Measurements from ENCODE around the gene AGBL4.

AGBL4 gene

GRCh38 chr1:49397086-49397485 lies 626.7 kb downstream of the AGBL4 start:
- no peak overlapping the region for H3K4me3 ChIP-seq (ENCODE audit: low read length)
- TF ChIP-seq CTCF (conservative IDR thresholded peaks at IDR 0.05; ENCODE audit: low read length) = no peak
- no peak for DNase-seq (ENCODE audit: low read depth)

GRCh38 chr1:49394200-49394599 lies 629.6 kb downstream of the AGBL4 start:
- DNase-seq (ENCODE audit: low read depth) = no peak
- H3K4me3 ChIP-seq (ENCODE audit: low read length) = no peak overlapping the region
- no peak for TF ChIP-seq CTCF (conservative IDR thresholded peaks at IDR 0.05; ENCODE audit: low read length)

GRCh38 chr1:49389699-49390098 lies 634.1 kb downstream of the AGBL4 start:
- DNase-seq (ENCODE audit: low read depth) = no peak
- no peak overlapping the region for H3K4me3 ChIP-seq (ENCODE audit: low read length)
- TF ChIP-seq CTCF (conservative IDR thresholded peaks at IDR 0.05; ENCODE audit: low read length) = no peak

GRCh38 chr1:49364676-49365075 lies 659.1 kb downstream of the AGBL4 start:
- no peak for DNase-seq (ENCODE audit: low read depth)
- TF ChIP-seq CTCF (conservative IDR thresholded peaks at IDR 0.05; ENCODE audit: low read length) = no peak
- H3K4me3 ChIP-seq (ENCODE audit: low read length) = no peak overlapping the region

- no peak for DNase-seq (ENCODE audit: low read depth)
- no peak overlapping the region for H3K4me3 ChIP-seq (ENCODE audit: low read length)
- TF ChIP-seq CTCF (conservative IDR thresholded peaks at IDR 0.05; ENCODE audit: low read length) = no peak
These were observed 660.1 kb downstream of the AGBL4 start for GRCh38 chr1:49363628-49364027.

- no peak overlapping the region for H3K4me3 ChIP-seq (ENCODE audit: low read length)
- TF ChIP-seq CTCF (conservative IDR thresholded peaks at IDR 0.05; ENCODE audit: low read length) = no peak
- no peak for DNase-seq (ENCODE audit: low read depth)
These were observed 665.7 kb downstream of the AGBL4 start for GRCh38 chr1:49358036-49358435.

GRCh38 chr1:49356594-49356993 lies 667.2 kb downstream of the AGBL4 start:
- H3K4me3 ChIP-seq (ENCODE audit: low read length) = no peak overlapping the region
- TF ChIP-seq CTCF (conservative IDR thresholded peaks at IDR 0.05; ENCODE audit: low read length) = no peak
- no peak for DNase-seq (ENCODE audit: low read depth)
